H1 (cell line): ENCODE data around the gene DZIP1L.

Experiments used
- CTCF ChIP-seq, 3 experiments: IDR thresholded peaks; 1 replicate in 2 of 3; 2 replicates in 1 of 3; pipeline versions ENCODE4 v1.5.1 to v1.6.1; 2011; ENCODE audit warnings: low read length in 3 of 3, mild to moderate bottlenecking in 3 of 3, inconsistent platforms in 2 of 3, low read depth in 1 of 3, moderate library complexity in 1 of 3; ENCODE audit not compliant: insufficient read depth in 1 of 3; ENCODE audit errors: control extremely low read depth in 1 of 3
- EP300 ChIP-seq, 2 experiments: IDR thresholded peaks; 1 replicate in 1 of 2; 2 replicates in 1 of 2; pipeline ENCODE4 v1.6.1; 2011 to 2012; ENCODE audit warnings: low read depth in 2 of 2, low read length in 2 of 2, mild to moderate bottlenecking in 2 of 2, borderline replicate concordance in 1 of 2, inconsistent platforms in 1 of 2, moderate library complexity in 1 of 2
- GABPA ChIP-seq: IDR thresholded peaks from 2 replicates; pipeline ENCODE4 v1.6.1; 2011; ENCODE audit warnings: mild to moderate bottlenecking, low read length, moderate library complexity, borderline replicate concordance; ENCODE audit not compliant: insufficient read depth
- POU5F1 ChIP-seq: IDR thresholded peaks from 2 replicates; pipeline ENCODE4 v1.6.1; 2011; ENCODE audit warnings: low read depth, mild to moderate bottlenecking, low read length, moderate library complexity
- ZNF274 ChIP-seq: IDR thresholded peaks from 2 replicates; pipeline ENCODE4 v1.7.0; 2012; ENCODE audit warnings: low read length, borderline replicate concordance; ENCODE audit errors: extremely low read depth

GRCh38 chr3:138099417-138099816, 16.0 kb downstream of the DZIP1L start:
- TF ChIP-seq ZNF274 (no peak), POU5F1 (no peak), CTCF (IDR thresholded peaks at IDR 0.05; ENCODE audit: control extremely low read depth in 1 of 3, insufficient read depth in 1 of 3, low read depth in 1 of 3, low read length in 3 of 3) (no peak), GABPA (no peak), EP300 (IDR thresholded peaks at IDR 0.05; ENCODE audit: borderline replicate concordance in 1 of 2, low read depth in 2 of 2, low read length in 2 of 2) (no peak)
